Brain microvascular endothelial cell (primary cell): ENCODE results near the gene SIVA1.

Experiments
- DNase-seq: peaks from one replicate; pipeline ENCODE4 v3.0.0-alpha.2; 2020
- H3K27ac ChIP-seq: fragments of 250-450 bp; sonication (Bioruptor Pico); 2 replicates; pipeline ENCODE4 v1.5.1; 2020; ENCODE audit warnings: mild to moderate bottlenecking, moderate library complexity
- H3K27me3 ChIP-seq: fragments of 250-450 bp; sonication (Bioruptor Pico); replicated peaks from 2 replicates; pipeline ENCODE4 v1.5.1; 2020; ENCODE audit warnings: mild to moderate bottlenecking
- H3K36me3 ChIP-seq: fragments of 250-450 bp; sonication (Bioruptor Pico); replicated peaks from 2 replicates; pipeline ENCODE4 v1.5.1; 2020; ENCODE audit warnings: mild to moderate bottlenecking
- H3K4me3 ChIP-seq: 2 replicates; pipeline ENCODE4 v1.5.1; 2011; ENCODE audit warnings: low read depth, mild to moderate bottlenecking, control low read depth, low read length, moderate library complexity
- CTCF ChIP-seq: IDR thresholded peaks from 2 replicates; pipeline ENCODE4 v1.5.1; 2011; ENCODE audit warnings: low read depth, mild to moderate bottlenecking, moderate library complexity, low read length, control low read depth, inconsistent platforms; ENCODE audit errors: missing control alignments
- in situ Hi-C: cut with HindIII; loops from 2 replicates; pipeline ENCODE4 v1.10.0; 2017; ENCODE audit warnings: low sequenced_read_pairs, low pct_ligation_motif_present

SIVA1 gene

DNA sequence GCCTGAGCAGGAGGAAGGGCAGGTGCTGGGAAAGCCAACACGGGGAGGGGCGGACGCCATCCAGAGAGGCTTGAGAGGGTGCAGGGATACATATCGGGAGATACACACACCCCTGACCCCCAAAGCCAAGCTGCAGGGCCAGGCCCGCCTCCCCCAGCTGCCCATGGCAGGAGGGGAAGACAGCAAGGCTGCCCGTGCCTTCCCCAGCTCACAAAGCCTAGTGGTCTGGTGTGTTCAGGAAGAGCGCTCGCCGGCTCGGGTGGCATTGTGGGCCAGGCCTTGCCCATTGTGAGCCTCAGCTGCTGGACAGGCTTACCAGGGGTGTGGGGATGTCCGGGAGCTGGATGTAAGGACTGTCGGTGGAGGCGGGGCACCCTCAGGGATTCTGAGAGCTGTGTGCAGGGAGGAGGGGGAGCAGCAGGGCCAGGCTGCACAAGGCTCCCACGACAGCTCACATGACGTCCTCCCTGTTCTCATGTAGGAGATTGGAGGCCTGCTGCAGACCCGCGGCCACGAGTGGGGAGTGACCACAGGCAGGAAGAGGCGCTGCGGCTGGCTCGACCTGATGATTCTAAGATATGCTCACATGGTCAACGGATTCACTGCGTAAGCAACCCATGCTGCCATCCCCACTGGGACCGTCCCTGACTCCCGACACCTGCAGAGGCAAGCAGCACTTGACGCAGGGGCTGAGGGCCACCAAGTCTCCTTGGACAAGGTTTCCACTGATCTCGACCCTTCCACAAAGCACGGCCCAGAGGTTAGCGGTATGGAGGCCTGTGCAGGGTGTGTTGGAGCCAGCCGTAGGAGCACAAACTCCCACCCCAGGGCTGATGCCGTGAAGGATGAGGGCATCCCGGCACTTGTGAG is 10.1 kb upstream of the SIVA1 start:
- no peak for TF ChIP-seq CTCF
- Histone ChIP-seq H3K36me3 (no peaks in the 10 kb centered on the region), H3K27ac (no peak overlapping the region), H3K4me3 (no peak overlapping the region), H3K27me3 (no peaks in the 10 kb centered on the region)
- in situ Hi-C loops = no loop called here
- no peak for DNase-seq

GRCh38 chr14:104743461-104744380 is 9.2 kb upstream of the SIVA1 start:
- H3K27ac ChIP-seq = no peak overlapping the region
- no peak overlapping the region for H3K4me3 ChIP-seq
- no peaks in the 10 kb centered on the region for H3K27me3 ChIP-seq
- no peak for TF ChIP-seq CTCF
- no peaks in the 10 kb centered on the region for H3K36me3 ChIP-seq
- in situ Hi-C loops = no loop called here
- no peak for DNase-seq

DNA sequence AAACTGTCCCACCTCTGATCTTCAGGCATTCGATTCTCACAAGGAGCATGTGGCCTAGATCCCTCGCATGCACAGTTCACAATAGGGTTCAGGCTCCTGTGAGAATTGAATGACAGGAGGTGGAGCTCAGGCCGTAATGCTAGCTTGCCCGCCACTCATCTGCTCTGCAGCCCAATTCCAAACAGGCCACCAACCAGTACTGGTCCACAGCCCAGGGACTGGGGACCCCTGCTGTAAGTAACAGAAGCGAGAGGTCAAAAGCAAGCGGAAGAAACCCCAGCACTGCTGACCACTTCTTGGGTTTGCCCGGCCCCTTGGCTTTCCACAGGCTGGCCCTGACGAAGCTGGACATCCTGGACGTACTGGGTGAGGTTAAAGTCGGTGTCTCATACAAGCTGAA is 8.5 kb upstream of the SIVA1 start:
- H3K4me3 ChIP-seq = no peak overlapping the region
- TF ChIP-seq CTCF = no peak
- H3K27me3 ChIP-seq = no peaks in the 10 kb centered on the region
- H3K27ac ChIP-seq = no peak overlapping the region
- no peaks in the 10 kb centered on the region for H3K36me3 ChIP-seq
- in situ Hi-C loops = no loop called here
- DNase-seq = no peak

DNA sequence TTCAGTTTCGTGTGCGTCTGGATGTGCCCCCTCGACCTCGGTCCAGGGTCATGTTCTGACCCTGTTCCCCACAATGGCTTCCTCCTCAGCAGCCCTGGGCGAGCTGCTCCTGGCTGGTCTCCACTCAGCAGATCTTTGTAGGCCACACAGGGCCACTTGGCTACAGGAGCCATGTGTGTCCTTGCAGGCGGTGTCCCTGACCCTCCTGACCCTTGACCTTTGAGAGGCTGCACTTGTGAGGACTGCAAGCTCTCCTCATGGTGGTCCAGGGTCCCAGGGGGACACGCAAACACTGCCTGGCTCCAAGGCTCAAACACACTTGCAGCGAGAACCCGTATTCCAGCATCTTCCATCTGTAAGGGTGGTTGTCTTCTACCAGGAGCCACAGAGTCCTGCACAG is 7.5 kb upstream of the SIVA1 start:
- no peak overlapping the region for H3K27ac ChIP-seq
- no peaks in the 10 kb centered on the region for H3K27me3 ChIP-seq
- TF ChIP-seq CTCF = no peak
- no peak for DNase-seq
- in situ Hi-C loops = no loop called here
- no peaks in the 10 kb centered on the region for H3K36me3 ChIP-seq
- H3K4me3 ChIP-seq = no peak overlapping the region

- in situ Hi-C loops = no loop called here
- Histone ChIP-seq H3K36me3 (no peaks in the 10 kb centered on the region), H3K27ac (no peak overlapping the region), H3K4me3 (no peak overlapping the region), H3K27me3 (no peaks in the 10 kb centered on the region)
- DNase-seq = no peak
- no peak for TF ChIP-seq CTCF
Measured at GRCh38 chr14:104746071-104746545, 6.8 kb upstream of the SIVA1 start.
